HG03354 (cell line): Measurements from ENCODE around the gene GDF15.
"Not testable (repeated sequence)": the region's sequence is repeated elsewhere in the genome, so short reads cannot be mapped to it uniquely, and the experiment has no call there.

Experiments used
- ATAC-seq: cut with Tn5 transposase; IDR thresholded peaks from one replicate; pipeline ENCODE4 v1.9.1; 2021; ENCODE audit warnings: mild to moderate bottlenecking; ENCODE audit not compliant: unreplicated experiment, poor library complexity, severe bottlenecking

The GDF15 gene

DNA sequence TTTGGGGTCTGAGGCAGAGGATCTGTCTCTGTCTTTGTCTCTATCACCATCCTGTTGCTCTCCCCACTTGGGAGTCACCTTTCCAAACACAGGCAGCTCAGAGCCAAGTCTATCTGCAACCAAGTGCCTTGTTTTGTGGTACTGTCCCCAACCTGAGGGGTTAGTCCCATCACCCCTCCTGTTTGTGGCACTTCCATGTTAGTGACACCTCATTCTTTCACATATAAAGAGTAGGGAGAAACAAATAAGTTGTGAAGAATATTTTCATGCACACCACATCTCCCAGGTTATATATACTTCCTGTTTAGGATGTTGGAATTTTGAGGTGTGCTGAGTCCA lies 3.7 kb downstream of the GDF15 start:
- no peak for ATAC-seq

DNA sequence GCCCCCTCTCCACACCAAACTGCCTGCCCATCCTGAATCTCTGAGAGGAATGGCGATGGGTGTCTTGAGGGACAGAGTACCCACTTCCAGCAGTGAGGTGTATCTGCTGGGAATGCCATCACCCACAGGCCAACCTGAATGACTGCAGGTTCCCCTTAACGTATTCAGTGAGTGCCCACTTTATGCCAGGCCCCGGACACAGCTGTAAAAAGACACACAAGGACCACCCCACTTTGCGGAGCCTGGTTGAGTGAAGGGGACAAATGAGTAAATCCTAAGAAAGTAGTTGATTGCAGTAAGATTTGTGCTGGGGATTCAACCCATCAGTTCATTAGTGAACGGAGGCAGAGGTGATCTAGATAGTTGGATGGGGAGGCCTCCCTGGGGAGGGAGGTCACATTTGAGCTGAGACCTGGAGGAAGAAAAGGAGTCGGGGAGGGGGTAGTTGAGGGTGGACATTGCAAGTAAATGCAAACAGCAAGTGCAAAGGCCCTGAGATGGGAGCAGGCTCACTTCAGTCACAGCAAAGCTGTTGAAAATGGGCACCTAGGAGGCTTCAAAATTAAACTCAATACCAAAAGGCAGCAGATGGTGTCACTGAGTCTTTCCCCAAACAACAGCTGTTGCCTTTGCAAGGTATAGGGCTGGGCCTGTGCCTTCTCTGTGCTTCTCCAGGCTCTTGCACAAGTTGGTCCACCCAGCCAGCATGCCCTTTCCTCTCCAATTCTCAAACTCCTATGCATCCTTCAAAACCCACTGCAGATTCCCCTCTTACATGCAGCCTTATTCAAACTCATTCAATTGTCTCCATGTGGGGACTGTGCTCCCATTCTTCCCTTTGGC lies 4.3 kb downstream of the GDF15 start:
- no peak for ATAC-seq

DNA sequence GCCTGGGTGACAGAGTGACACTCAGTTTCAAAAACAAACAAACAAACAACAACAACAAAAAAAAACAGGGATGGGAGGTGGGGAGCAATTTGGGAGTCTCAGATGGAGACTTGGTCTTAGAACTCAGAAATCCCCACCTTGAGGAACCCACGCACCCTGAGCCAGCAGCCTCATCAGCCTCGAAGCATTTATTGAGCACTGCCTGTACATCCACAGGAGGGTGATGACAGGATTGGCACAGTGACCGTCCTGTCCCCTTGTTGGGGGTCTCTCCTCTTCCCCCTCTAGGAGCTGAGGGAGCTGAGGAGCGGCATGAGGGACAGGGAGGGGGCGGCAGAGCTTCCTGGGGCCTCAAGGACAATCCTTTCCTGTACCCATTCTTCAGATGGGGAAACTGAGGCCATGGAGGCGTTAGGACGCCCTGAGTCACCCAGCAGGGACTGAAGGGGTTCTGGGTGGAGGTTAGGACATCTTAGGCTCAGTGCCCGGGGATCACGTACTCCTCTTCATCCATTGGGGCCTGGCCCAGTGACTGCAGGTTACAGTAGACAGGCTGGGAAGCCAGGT lies 5.6 kb downstream of the GDF15 start:
- no peak for ATAC-seq

DNA sequence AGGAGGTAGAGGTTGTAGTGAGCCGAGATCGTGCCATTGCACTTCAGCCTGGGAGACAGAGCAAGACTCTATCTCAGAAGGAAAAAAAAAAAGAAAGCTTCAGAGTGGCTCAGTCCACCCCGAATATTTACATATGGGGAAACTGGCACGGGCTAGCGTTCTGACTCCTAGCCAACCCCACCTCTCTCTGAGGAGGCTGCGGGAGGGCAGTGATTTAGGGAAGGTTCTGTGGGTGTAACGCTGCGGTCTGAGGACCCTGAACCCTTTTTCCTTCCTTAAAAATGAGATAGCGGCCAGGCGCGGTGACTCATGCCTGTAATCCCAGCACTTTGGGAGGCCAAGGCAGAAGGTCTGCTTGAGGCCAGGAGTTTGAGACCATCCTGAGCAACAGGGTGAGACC lies 6.5 kb downstream of the GDF15 start:
- no peak for ATAC-seq

DNA sequence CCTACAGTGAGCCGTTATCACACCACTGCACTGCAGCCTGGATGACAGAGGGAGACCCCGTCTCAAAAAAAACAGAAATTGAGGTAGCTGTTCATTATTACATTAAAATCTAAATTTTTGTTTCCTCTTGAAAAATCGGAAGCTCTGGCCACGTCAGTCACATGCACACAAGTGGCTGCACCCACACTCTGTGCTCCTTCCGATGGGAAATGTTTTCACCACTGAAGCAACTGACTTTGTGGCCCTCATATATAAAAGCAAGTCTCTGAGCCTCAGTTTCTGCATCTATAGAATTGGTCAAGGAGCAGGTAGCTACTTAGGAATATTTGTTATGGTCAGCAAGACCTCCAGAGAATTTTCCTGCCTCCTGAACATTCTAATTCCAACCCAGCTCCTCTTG lies 7.0 kb downstream of the GDF15 start:
- no peak for ATAC-seq

DNA sequence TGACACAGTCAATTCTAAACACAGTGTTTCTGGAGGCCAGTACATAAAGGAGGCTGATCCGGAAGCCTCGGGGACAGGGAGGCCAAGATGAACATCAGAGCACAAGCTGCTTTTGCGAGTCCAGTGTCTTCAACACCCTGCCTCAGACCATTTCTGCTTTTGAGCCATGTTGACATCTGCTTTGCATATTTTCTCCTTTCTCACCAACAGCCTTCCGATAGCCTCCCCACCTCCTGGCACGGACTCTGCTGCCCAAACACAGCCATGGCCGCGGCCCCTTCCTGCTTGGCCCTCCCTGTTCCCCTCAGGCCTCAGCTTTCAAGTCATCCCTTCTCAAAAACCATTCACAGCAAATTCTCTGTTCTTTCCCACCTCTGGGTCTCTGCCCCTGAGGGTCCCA lies 7.9 kb downstream of the GDF15 start:
- ATAC-seq: no peak

DNA sequence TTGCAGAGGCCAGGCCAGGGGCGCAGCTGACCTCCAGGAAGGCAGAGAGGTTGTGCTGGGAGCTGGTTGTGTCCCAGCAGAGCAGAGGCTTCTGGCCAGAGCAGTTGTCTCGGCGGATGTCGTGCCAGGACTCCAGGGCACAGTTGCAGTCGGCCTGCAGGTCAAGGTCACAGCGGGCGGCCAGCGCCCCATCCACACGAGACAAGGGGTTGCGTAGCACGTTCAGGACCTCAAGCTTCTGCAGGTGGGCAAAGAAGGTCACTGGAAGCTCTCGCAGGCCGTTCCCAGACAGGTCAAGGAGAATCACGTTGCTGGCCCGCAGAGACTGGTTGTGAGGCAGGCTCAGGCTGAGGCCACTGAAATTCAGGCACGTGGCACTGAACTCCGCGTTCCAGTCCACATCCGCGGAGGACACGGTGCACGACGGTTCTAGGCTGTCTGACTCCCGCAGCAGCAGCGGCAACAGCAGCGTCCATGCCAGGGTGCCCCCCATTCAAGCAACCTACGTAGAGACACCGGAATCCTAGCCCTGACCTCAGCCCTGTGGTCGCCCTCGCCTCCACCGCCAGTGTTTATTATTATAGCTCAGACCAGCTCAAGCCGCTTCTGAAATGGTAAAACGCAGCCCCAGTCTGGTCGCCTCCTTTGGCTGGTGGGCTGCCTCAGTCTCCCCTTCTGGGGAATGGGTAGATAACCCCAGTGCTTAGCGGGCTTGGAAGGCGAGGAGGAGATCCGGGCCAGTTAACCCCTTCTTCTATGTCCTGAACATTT lies 10.7 kb downstream of the GDF15 start:
- no peak for ATAC-seq

DNA sequence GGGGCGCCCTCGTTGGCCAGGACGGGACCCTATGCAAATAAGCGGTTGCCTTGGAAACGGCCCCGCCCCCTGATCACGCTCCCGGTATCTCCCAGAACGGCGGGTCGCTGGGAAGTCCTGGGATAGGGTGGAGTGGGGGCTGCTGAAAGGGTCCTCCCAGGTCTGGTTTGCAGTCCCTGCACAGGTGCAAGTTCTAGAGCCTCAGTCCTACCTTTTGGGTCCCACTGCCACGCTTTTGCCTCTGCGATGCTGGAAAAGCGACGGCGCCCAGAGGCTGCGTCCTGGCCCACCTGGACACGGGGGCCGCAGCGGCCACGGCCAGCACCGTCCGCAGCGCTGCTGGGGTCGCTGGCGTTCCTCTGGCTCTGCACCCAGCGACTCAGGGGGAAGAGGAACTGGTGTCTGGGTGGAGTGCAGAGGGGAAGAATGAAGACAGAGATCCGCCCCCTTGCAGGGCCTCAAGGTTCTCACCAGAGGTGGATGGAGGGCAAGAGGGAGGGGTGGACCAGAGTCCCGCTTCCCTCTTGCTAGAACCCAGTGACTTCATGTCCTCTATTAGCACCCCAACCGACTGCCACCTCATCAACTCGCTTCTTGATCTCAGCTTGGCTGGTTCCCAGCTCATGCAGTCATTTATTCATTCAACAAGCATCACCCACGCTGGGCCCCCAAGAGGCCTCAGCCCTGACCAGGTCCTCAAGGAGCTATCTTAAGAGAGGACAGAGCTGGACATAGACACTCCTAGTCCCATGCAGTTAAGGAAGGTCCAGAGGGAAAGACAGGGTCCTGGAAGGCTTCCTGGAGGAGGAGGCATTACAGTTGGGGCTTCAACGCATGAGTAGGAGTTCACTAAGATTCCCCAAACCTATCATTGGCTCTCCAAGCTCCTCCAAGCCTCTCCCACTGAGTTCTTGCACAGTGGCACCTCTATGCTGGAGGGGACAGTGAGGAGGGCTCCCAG lies 11.6 kb downstream of the GDF15 start, which contains the start of gene LRRC25:
TSS of gene LRRC25 (minus strand) at position 381 of the 961 bp plus-strand sequence. CDS start 659 bp downstream, outside the sequence.
- no peak for ATAC-seq

DNA sequence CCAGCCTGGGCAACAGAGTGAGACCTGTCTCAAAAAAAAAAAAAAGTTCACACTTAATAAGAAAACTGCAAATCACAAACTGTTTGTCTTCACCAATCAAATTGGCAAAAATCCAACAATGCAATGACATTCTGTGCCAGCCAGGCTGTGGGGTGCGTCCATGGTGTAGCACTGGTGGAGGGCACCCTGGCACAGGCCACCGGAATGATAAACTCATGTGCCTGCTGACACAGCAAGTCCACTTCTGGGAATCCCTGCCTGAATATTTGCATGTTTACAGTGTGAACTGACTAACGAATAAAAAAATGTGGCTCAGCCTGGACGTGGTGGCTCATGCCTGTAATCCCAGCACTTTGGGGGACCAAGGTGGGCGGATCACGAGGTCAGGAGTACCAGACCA lies 13.1 kb downstream of the GDF15 start:
- ATAC-seq: no peak

DNA sequence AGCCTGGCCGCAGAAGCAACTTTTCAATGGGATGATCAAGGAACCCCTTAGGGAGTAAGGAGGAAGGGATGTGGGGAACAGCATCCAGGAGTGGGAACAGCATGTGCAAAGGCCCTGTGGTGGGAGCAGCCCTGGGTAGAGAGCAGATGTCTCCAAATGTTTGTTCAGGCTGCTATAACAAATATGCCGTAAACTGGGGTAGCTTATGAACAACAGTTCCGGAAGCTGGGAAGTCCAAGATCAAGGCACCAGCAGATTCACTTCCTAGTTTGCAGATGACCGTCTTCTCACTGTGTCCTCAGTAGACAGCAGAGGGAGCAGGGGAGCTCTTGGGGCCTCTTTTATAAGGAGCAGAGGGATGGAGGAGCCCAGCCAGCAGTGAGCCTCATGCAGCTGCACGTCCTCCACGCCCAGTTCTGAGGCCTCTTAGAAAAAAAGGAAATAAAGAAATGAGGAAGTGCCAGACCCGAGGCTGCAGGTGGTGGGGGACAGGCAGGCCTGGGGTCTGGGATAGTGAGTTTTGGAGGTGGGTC lies 15.7 kb downstream of the GDF15 start:
- ATAC-seq: no peak

DNA sequence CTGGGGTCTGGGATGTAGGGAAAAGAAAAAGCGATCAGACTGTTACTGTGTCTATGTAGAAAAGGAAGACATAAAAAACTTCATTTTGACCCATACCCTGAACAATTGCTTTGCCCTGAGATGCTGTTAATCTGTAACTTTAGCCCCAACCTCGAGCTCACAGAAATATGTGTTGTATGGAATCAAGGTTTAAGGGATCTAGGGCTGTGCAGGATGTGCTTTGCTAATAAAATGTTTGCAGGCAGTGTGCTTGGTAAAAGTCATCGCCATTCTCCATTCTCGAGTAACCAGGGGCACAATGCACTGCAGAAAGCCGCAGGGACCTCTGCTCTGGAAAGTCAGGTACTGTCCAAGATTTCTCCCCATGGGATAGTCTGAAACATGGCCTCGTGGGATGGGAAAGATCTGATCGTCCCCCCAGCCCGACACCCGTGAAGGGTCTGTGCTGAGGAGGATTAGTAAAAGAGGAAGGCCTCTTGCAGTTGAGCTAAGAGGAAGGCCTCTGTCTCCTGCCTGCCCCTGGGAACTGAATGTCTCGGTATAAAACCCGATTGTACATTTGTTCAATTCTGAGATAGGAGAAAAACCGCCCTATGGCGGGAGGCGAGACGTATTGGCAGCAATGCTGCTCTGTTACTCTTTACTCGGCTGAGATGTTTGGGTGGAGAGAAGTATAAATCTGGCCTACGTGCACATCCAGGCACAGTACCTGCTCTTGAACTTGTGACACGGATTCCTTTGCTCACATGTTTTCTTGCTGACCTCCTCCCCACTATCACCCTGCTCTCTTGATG lies 16.7 kb downstream of the GDF15 start:
- ATAC-seq: not testable (repeated sequence)

DNA sequence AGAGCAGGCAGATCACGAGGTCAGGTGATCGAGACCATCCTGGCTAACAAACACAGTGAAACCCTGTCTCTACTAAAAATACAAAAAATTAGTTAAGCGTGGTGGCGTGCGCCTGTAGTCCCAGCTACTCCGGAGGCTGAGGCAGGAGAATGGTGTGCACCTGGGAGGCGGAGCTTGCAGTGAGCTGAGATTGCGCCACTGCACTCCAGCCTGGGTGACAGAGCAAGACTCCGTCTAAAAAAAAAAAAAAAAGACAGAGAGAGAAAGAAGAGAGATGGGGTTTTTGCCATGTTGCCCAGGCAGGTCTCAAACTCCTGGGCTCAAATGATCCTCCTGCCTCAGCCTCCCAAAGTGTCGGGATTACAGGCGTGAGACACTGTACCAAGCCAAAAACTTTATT lies 19.8 kb downstream of the GDF15 start:
- ATAC-seq: not testable (repeated sequence)

DNA sequence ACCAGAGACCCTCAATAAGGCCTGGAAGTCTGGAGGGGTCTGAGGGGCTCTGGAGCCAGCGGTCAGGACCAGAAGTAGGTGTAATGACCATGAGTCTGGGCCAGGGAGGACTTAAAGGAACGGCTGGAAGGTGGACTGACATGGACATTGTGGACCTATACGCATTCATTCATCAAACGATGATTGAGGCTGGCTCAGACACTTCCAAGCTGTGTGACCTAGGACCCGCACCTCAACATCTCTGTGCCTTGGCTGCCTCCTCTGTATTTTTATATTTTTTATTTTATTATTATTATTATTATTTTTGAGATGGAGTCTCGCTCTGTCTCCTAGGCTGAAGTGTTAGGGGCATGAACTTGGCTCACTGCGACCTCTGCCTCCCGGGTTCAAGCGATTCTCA lies 20.8 kb downstream of the GDF15 start:
- no peak for ATAC-seq

DNA sequence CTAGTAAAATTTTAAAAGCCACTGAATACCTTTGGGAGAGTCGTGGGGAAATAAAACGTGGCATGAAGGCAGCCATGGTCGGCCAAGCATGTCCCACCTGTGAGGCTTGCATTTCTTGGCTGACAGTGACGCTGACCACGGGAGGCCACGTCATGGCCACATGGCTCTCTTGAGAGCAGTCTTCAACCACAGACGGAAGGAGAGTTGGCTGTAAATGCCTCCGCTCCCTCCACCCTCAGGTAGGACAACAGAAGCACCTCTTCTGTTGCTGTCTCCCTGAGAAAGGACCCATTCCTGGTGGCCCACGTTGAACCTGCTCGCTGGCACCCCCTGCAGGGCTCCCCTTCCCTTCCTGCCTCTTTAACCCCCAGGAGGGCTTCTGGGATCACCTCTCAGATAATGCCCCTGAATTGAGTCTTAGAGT lies 22.1 kb downstream of the GDF15 start:
- peak; percentile 81 for ATAC-seq

DNA sequence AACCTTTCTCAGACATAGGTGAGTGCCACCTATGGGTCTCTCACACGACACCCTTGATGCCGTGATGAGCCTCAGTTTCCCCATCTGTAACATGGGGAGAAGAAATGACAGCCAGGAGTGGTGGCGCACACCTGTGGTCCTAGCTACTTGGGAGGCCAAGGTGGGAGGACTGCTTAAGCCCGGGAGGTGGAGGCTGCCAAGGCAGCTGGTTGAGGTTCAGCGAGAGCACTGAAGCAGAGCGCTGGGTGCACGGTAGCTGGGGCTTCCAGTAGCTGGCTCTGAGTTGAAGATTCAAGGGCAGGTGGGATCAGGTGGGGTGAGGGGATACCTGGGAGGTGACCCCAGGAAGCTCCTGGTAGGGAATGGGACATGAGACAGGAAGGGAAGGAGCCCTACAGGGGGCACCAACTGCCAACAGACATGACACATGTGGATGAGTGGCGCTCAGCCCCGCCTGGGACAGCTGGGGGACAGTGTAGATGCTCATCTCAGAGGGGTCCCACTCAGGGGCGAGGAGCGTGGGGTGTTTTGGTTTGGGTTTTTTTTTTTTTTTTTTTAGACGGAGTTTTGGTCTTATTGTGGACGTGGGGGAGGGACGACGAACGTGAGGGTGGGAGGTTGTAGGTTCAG lies 26.8 kb downstream of the GDF15 start:
- ATAC-seq: no peak

DNA sequence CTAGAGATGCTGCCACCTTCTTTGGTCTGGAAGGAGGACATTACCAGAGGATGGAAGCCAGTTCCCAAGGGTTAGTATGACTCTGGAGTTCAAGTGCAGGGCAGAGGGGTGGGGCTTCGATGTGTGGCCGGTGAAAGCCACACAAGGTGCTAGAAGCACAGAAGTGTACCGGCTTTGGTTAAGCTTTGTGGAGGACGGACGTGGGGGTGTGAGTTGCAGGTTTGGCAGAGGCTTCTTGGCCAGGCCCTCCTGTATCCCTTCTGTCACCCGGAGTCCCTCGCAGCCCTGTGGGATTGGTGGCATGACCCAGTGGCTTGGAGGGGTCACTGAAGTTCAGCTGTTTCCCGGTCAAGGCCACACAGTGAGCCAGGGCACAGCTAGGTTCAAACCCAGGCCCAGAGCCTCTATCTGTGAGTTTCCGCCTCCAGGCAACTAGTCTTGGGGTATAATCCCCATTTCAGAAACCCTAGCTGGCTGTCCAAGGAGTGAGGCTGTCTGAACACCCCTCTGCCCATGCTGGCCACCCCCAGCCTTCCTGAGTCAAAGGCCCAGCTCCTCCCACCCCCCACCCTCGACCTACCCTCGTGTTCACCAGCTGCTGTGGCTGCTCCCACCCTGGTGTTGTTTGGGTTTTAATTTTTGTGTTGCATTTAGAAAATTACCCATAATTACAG lies 28.7 kb downstream of the GDF15 start:
- no peak for ATAC-seq

DNA sequence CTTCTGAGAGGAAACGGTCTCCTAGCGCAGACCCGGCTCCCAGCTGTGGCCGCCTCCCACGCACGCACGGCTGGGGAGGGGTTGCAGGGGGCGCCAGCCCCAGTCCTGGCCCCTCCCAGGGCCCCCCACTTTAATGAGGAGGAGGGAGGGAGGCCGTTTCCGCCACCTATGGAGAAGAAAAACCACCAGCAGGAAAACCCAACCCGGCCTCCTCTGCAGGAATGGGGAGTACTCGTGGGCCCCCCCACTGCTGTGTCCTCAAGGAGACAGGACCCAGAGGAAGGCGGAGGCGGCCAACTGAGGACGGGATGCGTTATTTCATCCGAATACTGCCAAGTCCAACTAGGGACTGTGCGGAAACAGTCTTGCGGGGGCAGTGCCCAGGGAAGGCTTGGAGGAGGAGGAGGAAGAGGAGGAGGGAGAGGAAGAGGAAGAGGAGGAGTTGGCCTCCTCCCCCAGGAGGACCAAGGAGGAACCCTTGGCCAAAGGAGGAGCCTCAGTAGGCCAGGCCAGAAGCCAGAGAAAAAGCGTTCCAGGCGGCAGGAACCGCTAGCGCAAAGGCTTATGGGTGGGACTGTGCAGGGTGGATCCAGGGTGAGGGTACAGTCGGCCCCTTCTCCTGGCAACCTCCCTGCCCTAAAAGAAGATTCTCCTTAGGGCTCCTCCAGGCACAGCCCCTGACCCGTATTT lies 29.4 kb downstream of the GDF15 start:
- ATAC-seq: no peak
